Measurements from ENCODE around the gene NRXN3.

The NRXN3 gene

DNA sequence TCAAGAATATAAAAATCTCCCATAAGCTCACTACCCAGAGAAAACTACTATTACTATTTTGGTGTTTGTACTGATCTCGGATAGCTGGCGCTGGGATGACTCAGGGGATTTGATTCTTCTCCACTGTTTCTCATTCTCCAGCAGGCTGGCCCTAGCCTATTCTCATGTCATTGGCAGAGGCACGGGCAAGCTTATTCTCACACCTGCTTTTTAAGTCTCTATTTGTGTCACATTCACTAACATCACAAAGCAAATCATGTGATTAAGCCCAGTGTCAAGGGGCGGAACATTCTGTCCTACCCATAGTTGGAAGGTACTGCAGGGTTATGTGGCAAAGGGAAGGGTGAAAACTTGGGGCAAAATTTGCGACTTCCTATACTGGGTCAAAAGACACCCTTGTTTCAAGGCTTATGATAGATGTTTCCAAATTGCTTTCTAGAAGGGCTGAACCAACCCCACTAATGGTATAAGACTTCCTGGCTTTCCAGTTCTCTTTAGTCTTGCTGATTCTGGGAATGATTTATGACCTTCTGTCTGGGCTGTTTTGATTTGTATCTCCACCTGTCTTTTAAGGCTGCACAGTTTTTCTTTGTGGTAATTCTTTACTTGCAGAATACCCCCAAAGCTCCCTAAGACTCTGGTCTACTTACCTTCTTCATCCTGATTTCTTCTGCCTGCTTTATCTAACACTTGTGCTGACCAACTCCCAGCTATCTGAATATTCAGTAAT, 406.4 kb downstream of the NRXN3 start:
- DNase-seq, result no peak

- DNase-seq, result no peak
These were observed 411.1 kb downstream of the NRXN3 start for GRCh38 chr14:78581229-78581628.

GRCh38 chr14:78586681-78587080, 416.5 kb downstream of the NRXN3 start:
- no peak for DNase-seq

DNA sequence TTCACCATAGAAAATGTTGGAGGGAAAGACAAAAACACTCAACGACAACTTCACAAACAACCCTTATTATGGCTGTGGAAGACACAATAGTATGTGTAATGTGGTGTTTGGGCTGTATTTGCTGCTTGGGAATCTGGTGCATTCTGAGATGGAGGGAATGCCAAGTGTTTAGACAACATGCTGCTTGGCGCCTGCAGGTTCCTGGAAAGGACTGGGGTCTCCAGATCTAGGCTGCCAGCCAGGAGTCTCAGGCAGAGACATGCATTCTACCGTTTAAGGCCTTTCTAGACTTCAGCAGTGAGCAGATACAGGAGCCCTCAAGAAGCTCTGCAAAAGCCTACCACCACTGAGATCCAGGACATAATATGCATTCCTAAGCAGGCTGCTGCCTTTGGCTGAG, 418.7 kb downstream of the NRXN3 start:
- DNase-seq, result no peak

DNA sequence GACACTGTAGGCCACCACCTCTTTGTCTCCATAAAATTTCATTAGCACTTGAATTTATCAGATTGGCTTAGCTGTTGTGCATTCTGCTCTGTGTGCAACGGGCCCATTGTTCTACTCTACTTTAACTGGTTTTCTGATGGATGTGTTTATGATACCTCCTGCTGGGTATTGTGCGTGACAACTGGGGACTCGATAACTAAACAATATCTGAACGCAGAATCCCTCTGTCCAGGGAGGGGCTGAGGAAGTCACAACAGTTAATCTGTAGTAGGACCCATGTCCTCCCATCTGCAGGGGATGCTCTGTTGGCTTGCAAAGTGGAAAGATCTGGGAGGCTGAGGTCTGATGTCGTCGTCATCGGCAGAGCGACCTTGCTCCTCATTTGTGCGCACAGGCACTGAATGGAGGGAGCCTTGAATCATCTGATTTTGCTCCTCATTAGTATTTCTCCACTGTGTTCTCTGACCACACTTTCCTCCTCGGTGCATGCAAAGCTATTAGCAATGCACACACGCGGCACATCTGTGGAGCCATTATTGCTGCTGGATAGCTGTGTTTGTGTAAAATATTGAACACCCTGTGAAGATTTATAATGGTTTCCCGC, 422.5 kb downstream of the NRXN3 start:
- DNase-seq, result peak in 1 of 51 donors; percentile 24

DNA sequence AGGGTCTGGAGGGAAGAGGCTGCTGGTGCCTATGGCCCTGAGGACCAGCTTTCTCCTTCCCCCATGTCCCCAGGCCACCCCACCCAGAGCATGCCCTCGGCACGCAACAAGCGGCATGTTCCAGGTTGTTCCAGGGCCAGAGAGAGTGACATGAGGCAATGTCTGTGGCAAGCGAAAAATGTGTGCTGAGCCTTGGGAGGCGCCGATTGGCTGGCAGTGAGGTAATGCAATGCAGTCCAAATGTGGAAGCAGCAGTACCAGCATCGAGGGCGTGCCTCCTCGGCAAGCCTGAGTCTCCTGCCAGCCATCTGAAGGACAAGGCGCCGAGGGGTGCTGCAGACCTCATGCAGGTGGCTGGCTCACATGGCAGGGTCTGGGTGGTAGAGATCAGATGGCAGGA, 423.8 kb downstream of the NRXN3 start:
- peak in 1 of 51 donors; percentile 11 for DNase-seq

- DNase-seq, result peak in 2 of 51 donors; percentile 16 to 20
These were observed 425.6 kb downstream of the NRXN3 start for GRCh38 chr14:78595797-78596196.

DNA sequence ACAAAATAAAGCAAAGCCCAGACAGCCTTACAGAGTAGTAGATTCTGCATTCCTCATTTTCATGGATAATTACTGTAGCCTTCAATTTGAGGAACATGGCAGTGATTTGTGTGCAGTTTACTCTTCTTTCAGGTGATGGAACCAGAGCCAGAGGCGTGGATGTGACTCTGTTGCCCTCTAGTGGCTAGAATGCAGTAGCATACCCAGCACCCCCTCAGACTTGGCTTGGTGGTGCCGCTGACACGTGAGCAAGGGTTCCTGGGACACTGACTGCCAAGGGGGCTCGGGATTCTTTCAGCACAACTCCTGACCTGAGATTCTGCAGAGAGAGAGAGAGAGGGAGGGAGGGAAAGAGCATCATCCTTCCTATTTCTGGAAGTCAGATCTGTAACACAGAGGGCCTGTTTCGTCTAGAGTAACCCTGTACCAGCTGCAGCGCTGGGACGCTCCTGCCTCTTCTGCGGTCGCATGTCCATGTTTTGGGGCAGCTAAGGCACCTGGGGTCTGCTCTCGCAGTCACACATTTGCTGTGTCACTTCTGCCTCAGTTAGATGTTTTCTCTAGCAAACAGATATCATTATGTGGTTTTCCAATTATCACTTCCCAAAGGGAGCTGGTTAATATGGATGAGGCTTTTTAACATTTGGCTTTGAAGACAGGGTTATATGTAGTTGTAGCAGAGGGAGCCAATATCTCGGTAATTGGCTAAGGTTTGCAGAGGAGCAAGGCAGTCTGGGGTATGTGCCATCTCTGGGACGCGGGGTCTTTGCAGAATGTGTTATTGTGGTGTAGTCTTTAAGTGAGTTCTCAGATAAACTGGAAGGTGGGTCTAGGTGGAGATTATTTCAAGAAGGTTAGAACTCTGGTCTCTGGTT, 428.1 kb downstream of the NRXN3 start:
- DNase-seq, result peak in 46 of 51 donors; percentile 1 to 73 (median 23)

GRCh38 chr14:78605025-78605762, 435.0 kb downstream of the NRXN3 start:
- no peak for DNase-seq

- no peak for DNase-seq
These were observed 435.8 kb downstream of the NRXN3 start for GRCh38 chr14:78605897-78606500.

GRCh38 chr14:78608998-78609787, 439.0 kb downstream of the NRXN3 start:
- no peak for DNase-seq

DNA sequence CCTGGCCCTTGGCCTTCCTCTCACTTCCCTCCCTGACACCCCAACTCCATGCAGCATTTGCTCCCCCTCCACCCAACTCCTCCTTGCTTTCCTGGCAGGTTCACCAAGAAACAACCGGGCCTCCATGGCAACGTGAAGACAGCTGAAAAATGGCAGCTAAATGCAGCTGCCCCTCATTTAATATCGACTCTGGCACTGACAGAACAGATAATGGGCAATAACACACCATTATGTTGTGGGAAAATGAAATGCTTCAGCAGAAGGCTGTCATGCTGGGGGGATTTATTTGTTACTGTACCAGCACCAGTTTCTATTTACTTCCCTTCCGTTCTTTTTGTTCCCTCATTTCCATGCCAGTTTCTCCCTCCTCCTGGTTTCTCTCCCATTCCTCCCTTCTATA, 440.8 kb downstream of the NRXN3 start:
- peak in 1 of 51 donors; percentile 8 for DNase-seq

GRCh38 chr14:78611796-78612571, 441.8 kb downstream of the NRXN3 start:
- DNase-seq, result no peak

GRCh38 chr14:78612666-78613065, 442.5 kb downstream of the NRXN3 start:
- peak in 1 of 51 donors; percentile 21 for DNase-seq

DNA sequence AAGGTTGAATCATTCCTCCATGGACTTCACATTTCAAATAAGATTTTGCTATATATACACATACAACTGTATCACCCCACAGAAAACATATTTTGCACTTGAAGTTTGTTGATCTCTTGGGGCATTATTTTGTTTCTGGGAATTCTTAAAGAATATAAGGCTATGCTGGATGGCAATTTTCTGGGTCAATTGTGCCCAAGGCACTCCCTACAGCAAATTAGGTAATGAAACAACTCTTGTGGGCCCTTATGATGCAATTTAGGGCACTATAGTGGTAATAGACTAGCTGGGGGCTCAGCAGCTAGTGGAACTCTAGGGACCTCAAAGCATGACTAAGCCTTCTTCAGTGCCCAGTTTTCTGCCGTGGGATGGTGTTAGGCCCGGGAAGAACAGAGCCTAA, 444.4 kb downstream of the NRXN3 start:
- DNase-seq, result no peak

DNA sequence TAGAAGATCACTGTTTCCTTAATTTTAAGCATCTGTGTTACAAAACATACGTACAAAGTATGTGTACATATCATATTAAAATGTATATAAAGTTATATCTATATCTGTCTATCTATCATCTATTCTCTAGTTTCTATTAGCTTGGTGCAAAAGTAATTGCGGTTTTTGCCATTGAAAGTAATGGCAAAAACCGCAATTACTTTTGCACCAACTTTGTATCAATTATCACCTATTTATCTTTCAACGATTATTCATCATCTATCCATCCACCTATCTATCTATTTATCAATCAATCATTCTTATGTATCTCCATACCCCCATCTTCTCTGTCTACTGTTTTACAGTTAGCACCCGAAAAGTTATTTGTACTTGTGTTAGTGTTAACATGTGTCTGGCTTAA, 447.6 kb downstream of the NRXN3 start:
- DNase-seq, result no peak

- no peak for DNase-seq
These were observed 448.2 kb downstream of the NRXN3 start for GRCh38 chr14:78618368-78618767.

GRCh38 chr14:78627114-78627513, 456.9 kb downstream of the NRXN3 start:
- DNase-seq, result no peak

- DNase-seq, result no peak
These were observed 461.4 kb downstream of the NRXN3 start for GRCh38 chr14:78631551-78631950.

All from hypothalamus (tissue), 51 donors.